Left ventricle myocardium inferior (tissue), 1 donor: ENCODE data around the gene KXD1. TPM values are rescaled to one million over a fixed set of nuclear protein-coding genes. Genes with fewer than 3 reads are reported as not detected.
A peak's percentile ranks its signal among the peaks of the same experiment; 100 is the strongest.

Experiments
- DNase-seq: peaks from one replicate; pipeline ENCODE4 v3.0.0-alpha.2; 2020
- H3K27ac ChIP-seq: fragments of 200-600 bp; replicated peaks from 2 replicates; pipeline ENCODE4 v1.8.0; 2021
- H3K27me3 ChIP-seq: fragments of 200-600 bp; 2 replicates; pipeline ENCODE4 v1.8.0; 2021; ENCODE audit warnings: low read depth
- H3K36me3 ChIP-seq: fragments of 200-600 bp; 2 replicates; pipeline ENCODE4 v1.8.0; 2021
- H3K4me1 ChIP-seq: fragments of 200-600 bp; 2 replicates; pipeline ENCODE4 v1.8.0; 2021
- H3K4me3 ChIP-seq: fragments of 200-600 bp; 2 replicates; pipeline ENCODE4 v1.8.0; 2021; ENCODE audit warnings: mild to moderate bottlenecking, moderate library complexity
- H3K9me3 ChIP-seq: fragments of 200-600 bp; replicated peaks from 2 replicates; pipeline ENCODE4 v1.8.0; 2021
- CTCF ChIP-seq: fragments of 200-600 bp; IDR thresholded peaks from 2 replicates; pipeline ENCODE4 v1.8.0; 2021; ENCODE audit warnings: antibody characterized with exemption, mild to moderate bottlenecking, borderline replicate concordance
- intact Hi-C: fragments of 100-400 bp; cut with micrococcal nuclease; formaldehyde crosslinking; loops from one replicate; pipeline ENCODE4 v1.11.0; 2022
- total RNA-seq: library from RNA; stranded (reverse); fragmentation: NEBNext Ultra II Directional; extraction: Animal tissue kit (Norgen Biotek cat#: 25700); gene quantifications from one replicate; pipeline ENCODE4 v1.2.1, GENCODE V29; 2021
- donor health status: DM: no; HTN: yes; CAD: no; lungs with severe emphysema.

KXD1 gene
- total RNA-seq, 1 donor from 2014 or later, result 52.0 TPM

GRCh38 chr19:18515959-18516358 is 41.7 kb upstream of the KXD1 start:
- no peak for DNase-seq
- TF ChIP-seq CTCF, result no peak
- Histone ChIP-seq H3K36me3 (no peaks in the 10 kb centered on the region), H3K27ac (no peak overlapping the region), H3K27me3 (no peaks in the 10 kb centered on the region), H3K4me1 (peaks cover 87% of the 10 kb centered on the region), H3K9me3 (no peaks in the 10 kb centered on the region), H3K4me3 (no peak overlapping the region)
- intact Hi-C loops, result no loop called here

- DNase-seq, result no peak
- Histone ChIP-seq H3K4me3 (no peak overlapping the region), H3K9me3 (no peaks in the 10 kb centered on the region), H3K27me3 (no peaks in the 10 kb centered on the region), H3K36me3 (no peaks in the 10 kb centered on the region), H3K4me1 (peaks cover 84% of the 10 kb centered on the region), H3K27ac (no peak overlapping the region)
- TF ChIP-seq CTCF, result no peak
- intact Hi-C loops, result no loop called here
Observed at GRCh38 chr19:18517606-18518005, 40.1 kb upstream of the KXD1 start.

- no peak for TF ChIP-seq CTCF
- Histone ChIP-seq H3K9me3 (no peaks in the 10 kb centered on the region), H3K4me1 (peaks cover 77% of the 10 kb centered on the region), H3K36me3 (no peaks in the 10 kb centered on the region), H3K27me3 (no peaks in the 10 kb centered on the region), H3K27ac (no peak overlapping the region), H3K4me3 (no peak overlapping the region)
- DNase-seq, result no peak
- intact Hi-C loops, result no loop called here
Observed at GRCh38 chr19:18518639-18519038, 39.0 kb upstream of the KXD1 start.

- intact Hi-C loops, result loop anchor here (5.0 kb wide), 1 partner anchor 53 kb away; no protein-coding TSS in a partner anchor
- H3K27me3 ChIP-seq, result no peaks in the 10 kb centered on the region
- peaks cover 61% of the 10 kb centered on the region for H3K4me1 ChIP-seq
- DNase-seq, result peak; percentile 41
- no peaks in the 10 kb centered on the region for H3K9me3 ChIP-seq
- peak overlapping the region; percentile 94 for H3K4me3 ChIP-seq
- no peaks in the 10 kb centered on the region for H3K36me3 ChIP-seq
- peak; percentile 71 for TF ChIP-seq CTCF
- H3K27ac ChIP-seq, result peak overlapping the region; percentile 94
Observed at GRCh38 chr19:18519962-18520847, 37.5 kb upstream of the KXD1 start.

GRCh38 chr19:18520848-18521691 is 36.6 kb upstream of the KXD1 start:
- H3K9me3 ChIP-seq, result no peaks in the 10 kb centered on the region
- no peaks in the 10 kb centered on the region for H3K36me3 ChIP-seq
- H3K4me3 ChIP-seq, result peak overlapping the region; percentile 94
- H3K27me3 ChIP-seq, result no peaks in the 10 kb centered on the region
- TF ChIP-seq CTCF, result no peak
- H3K27ac ChIP-seq, result peak overlapping the region; percentile 94
- peaks cover 53% of the 10 kb centered on the region for H3K4me1 ChIP-seq
- peak; percentile 41 for DNase-seq
- intact Hi-C loops, result loop anchor here (5.0 kb wide), 1 partner anchor 54 kb away; no protein-coding TSS in a partner anchor
